Measurements from ENCODE around the gene PRKAA1.

DNA sequence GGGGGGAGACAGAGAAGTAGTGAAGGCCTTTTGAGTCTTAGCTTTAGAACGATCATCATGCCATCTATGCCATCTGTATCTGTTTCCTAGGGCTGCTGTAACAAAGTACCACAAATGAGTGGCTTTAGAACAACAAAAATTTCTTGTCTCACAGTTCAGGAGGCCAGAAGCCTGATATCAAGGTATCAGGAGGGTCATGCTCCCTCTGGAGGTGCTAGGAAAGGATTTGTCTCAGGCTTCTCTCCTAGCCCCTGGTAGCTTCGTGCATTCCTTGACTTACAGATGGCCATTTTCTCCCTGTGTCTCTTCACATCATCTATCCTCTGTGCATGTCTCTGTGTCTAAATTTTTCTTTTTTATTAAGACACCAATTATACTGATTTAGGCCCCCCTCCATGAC is 48.2 kb upstream of the PRKAA1 start:
- no peak for TF ChIP-seq POLR2A (IDR thresholded peaks at IDR 0.05)
- TF ChIP-seq, protein P1, sequence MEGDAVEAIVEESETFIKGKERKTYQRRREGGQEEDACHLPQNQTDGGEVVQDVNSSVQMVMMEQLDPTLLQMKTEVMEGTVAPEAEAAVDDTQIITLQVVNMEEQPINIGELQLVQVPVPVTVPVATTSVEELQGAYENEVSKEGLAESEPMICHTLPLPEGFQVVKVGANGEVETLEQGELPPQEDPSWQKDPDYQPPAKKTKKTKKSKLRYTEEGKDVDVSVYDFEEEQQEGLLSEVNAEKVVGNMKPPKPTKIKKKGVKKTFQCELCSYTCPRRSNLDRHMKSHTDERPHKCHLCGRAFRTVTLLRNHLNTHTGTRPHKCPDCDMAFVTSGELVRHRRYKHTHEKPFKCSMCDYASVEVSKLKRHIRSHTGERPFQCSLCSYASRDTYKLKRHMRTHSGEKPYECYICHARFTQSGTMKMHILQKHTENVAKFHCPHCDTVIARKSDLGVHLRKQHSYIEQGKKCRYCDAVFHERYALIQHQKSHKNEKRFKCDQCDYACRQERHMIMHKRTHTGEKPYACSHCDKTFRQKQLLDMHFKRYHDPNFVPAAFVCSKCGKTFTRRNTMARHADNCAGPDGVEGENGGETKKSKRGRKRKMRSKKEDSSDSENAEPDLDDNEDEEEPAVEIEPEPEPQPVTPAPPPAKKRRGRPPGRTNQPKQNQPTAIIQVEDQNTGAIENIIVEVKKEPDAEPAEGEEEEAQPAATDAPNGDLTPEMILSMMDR (IDR thresholded peaks at IDR 0.05 in 8 of 11, conservative IDR thresholded peaks at IDR 0.05 in 3 of 11), result no peak
